HG03025 (cell line): ENCODE data around the gene PLCB1.

Experiments
- ATAC-seq: cut with Tn5 transposase; IDR thresholded peaks from one replicate; pipeline ENCODE4 v1.9.1; 2021; ENCODE audit warnings: mild to moderate bottlenecking, moderate library complexity; ENCODE audit not compliant: unreplicated experiment, low FRiP score

Gene PLCB1

DNA sequence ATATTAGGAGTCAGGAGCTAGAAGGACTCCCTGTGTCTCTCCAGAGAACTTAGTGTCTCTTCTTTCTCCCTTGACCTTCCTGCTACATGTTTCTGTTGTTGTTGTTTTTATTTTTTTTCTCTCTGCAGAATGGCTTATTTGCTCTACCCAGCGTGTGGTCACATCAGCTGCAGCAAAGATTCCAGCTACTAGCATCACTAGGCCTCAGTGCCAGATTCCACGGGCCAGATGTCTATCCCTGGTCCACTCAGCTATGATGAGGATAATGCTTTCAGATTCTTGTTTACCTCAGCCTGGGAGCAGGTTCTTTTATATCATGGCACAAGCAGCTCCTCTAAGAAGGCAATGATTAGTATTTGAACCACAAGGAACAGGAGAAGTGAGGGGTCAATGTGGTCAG is 110.0 kb downstream of the PLCB1 start:
- no peak for ATAC-seq

DNA sequence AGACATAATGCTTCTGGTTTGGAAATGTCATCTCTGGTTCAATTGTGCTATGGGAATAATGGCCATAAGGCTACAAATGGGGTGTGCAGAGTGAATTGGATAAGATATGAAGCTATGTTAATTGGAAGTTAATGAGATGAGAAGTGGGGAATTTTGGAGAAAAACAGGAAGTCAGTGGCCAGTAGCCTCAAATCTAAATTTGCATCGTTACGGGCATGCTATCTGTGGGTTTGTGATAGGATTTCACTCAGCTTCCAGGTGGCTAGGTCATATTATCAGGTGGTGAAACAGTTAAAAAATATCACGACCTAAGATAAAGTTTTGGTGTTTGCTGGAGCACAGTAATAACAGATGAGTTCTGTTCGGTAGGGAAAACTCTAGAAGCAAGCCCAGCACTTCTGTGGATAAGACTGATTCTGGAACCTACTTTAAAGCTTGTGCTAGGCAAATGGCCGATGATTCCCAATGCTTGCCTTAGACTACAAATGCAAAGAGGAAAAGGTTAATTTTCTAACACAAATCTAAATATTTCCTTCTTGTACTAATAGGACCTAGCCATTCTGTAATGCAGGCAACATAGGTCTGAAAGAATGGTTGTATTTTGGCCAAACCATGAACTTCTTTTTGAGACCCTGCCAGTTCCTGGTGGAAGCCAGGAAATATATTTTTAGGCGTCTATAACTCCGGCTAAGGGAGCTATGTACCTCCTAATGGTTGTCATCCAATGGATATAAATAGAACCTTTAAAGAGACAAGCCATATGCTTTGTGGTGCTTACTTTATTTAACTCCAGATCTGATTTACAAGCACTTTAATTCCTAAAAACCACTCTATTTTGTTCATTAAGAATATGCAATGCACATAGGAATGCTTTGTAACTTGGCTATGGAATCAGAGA is 111.0 kb downstream of the PLCB1 start:
- no peak for ATAC-seq

- ATAC-seq = no peak
These were observed 112.6 kb downstream of the PLCB1 start for GRCh38 chr20:8244637-8245036.

DNA sequence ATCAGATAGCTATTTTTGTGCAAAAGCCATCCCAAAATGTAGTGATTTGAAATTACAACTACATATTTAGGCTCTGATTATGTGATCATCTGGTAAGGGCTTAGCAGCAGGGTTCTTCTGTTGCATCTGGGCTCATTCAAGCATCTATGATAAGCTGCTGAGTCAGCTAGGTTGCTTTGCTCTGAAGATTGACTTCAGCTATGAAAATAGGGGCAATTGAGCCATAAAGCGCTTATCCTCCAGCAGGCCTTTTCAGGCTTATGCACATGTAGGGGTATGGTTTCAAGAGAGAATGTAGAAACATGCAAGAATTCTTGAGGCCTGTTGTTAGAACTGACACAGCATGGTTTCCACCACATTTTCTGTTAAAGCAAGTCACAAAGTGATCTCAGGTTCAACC is 114.1 kb downstream of the PLCB1 start:
- ATAC-seq = no peak

DNA sequence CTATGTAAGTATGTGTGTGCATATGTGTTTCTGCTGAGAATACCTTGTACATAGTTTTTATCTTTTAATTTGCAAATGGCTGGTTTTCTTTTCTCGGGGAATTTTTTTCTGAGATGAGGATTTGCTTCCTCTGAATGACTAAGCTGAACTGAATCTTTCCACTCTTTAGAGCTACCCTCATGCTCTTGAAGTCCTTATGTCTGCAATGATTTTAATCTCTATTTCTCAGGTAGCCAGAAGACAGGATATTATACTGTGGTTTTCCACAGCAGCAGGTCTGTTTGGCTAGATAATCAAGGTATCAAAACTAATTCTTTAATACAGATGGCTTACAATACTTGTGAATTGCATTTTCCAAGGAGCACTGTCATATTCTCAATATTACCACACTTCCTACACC is 114.7 kb downstream of the PLCB1 start:
- ATAC-seq = no peak

GRCh38 chr20:8248051-8248450 is 116.0 kb downstream of the PLCB1 start:
- ATAC-seq = no peak

DNA sequence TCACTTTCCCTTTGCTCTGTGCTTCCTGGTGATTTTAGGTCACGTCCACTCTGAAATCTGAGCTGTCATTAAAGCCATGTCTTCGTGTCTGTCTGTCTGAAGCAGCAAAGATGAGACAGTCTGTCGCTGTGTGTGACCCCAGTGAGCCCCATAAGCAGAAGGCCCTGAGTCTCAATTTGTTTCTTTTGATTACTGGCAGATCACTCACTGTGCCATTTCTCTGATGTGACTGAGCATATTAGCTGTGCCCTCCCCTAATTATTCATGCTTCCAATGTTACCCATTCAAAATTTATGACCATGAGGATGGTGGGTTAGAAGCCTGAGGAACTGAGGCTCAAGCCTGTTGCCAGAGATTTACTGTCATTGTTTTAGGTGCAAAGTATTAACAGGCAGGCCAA is 117.6 kb downstream of the PLCB1 start:
- ATAC-seq = no peak

DNA sequence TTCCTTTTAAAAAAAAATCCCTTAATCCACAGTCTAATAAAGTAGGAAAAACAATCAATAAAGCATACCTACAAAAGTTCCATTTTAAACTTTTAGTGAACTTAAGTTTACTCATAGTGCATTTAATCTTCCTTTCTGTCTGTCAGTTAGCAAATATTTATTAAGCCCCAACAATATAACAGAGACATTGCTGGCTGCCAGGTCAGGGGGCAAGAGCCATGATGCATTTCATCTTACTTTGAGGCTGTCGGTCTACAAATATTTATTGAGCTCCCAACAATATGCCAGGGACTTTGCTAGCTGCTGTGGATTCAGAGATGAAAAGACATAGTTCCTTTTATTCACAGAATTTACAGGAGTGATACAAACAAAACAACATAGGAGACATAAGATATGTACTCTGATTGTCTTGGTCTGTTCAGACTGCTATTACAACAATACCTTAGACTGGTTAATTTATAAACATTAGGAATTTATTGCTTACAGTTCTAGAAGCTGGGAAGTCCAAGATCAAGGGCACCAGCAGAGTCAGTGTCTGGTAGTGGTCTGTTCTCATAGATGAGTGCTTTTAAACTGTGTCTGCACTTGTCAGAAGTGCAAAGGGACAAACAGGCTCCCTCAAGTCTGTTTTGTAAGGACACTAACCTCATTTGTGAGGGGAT is 118.6 kb downstream of the PLCB1 start:
- ATAC-seq = no peak

GRCh38 chr20:8251201-8251575 is 119.1 kb downstream of the PLCB1 start:
- no peak for ATAC-seq

DNA sequence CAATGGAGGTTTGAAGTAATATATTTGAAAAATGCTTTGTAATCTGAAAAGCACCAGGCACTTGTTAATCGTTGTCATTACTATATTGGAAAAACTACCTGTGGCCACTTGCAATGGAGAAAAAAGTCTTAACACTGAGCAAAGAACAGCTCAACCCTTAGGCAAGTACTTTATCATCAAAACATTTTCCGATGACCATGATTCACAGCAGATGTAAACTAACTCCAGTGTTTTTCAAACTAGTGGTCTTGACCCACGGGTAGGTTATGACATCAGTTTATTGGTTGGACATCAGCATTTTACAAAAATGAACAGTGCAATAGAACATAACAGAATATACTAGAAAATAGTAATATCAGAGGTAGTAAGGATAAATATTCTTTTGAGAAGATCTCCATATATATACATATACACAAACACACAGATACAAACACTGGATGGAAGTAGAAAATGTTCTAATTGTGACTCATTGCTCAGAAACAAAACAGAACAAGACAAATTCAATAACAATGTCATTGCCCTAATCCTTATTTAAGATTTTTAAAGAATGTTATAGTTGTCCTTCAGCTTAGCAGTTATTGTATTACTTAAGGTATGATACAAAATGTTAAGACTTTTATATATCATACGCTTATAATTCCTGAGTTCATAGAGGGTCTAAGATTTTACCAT is 123.0 kb downstream of the PLCB1 start:
- no peak for ATAC-seq

GRCh38 chr20:8255945-8256632 is 124.0 kb downstream of the PLCB1 start:
- no peak for ATAC-seq

- ATAC-seq = no peak
These were observed 128.8 kb downstream of the PLCB1 start for GRCh38 chr20:8260837-8261251.

DNA sequence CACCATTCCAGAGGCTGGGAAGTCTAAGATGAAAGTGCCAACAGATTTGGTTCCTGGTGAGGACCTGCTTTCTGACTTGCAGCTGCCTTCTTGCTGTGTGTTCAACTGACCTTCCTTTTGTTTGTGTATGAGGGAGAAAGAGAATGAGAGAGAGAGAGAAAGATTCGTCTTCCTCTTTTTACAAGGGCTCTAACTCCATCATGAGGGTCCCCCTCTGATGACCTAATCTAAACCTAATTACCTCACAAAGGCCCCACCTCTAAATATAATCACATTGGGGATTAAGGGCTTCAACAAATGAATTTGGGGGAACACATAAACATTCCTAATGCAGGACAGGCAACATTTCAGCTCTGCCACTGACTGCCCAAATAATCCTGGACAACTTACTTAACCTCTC is 130.7 kb downstream of the PLCB1 start:
- no peak for ATAC-seq

- no peak for ATAC-seq
These were observed 133.5 kb downstream of the PLCB1 start for GRCh38 chr20:8265588-8265987.

DNA sequence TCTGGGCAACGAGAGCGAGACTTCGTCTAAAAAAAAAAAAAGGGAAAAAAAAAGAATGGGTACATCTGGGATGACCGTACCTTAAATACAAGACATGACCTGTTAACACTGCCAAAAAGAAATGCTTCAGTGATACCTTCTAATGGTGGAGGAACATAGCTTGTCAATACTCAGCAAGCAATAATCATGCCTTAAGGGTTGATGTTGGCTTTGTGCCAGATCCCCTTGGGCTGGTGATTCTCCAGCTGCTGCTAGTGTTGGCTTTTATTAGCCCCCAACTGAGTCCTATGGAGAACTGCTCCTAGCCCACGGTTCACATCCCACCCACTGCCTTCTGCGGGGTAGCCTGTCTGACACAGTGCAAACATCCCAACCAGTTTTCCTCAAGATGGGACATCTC is 134.9 kb downstream of the PLCB1 start:
- no peak for ATAC-seq

DNA sequence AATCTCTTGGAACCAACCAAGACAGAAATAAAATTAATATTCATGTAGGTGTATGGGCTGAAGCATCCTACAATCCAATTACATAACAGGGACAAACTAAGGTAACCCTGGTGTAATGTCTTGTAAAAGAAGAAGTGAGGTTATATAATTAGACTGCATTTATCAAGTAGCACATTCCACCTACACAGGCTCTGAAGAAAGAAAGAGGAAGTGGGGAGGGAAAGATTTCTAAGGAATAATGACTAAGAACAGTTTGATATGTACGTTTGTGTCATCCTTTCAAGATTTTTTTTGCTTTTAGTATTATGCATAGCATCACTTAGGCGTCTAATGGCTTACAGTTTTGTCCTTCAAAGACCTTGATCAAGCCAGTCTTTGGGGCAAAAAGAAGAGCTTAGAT is 139.7 kb downstream of the PLCB1 start:
- no peak for ATAC-seq

DNA sequence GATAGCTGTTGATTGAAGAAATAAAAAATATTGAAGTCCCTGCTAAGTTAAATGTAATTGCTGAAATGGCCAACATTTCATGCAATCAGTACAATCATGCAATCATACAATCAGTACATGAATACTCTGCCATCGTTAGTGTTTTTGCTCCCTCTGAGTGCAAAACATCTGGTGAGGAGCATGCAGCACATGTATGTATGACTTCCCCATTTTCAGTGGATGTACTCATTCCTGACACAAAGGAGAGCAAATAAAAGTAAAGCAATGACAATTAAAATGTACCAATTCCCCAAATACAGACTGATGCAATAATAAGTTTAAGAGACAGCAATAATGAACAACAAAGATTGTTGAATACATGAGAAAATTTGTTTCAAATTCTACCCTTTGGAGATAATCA is 140.7 kb downstream of the PLCB1 start:
- ATAC-seq = no peak

DNA sequence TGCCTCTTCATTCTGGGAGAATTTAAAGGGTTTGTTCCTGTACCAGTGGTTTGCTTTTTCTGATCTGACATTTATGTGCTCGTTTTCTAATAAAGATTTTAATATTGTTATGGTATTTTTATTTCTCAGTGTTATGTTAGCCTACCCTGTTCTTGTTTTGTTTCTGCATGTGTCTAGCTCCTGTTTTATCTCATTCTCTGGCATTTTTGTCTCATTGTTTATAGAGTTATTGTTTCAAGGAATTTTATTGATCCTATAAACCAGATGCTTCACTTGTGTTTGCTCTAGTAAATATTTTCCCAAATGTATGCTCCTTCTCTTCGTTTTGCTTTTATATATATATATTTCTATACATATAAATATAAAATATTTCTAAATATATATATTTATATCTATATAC is 152.8 kb downstream of the PLCB1 start:
- ATAC-seq = no peak

DNA sequence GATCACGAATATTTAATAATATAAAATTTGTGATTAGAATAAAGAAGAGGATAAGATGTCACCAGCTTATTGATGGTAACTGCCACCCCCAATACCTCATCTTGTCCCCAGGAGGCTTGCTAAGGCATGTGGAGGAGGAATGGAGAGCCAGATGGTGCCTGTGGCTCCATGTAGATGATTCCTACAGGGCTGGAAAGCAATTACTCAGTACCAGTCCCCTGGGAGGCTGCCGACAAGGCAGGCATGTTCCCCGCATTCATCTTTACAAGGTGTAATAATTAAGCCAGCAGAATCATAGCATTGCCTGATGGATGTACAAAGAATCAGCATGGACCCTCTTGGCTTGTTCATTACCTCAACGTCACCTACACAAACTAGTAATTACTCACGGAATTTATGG is 155.3 kb downstream of the PLCB1 start:
- ATAC-seq = no peak

DNA sequence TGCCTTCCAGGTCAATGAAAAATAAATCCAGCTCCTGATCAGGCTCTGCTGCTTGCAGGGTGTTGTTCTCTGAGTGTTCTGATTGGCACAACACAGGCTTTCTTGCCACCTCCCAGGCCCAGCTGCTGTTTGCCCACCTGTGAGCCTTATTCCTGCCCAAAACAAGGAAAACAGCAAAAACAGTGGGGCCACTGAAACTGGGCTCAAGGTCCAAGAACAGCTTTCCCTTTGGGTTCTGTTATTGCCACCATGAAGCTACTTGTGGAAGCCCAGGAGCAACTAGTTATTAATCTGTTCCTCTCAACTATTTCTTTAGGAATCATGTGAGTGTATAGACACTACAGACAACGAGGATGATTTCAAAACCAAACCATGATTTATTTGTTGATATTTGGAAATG is 159.1 kb downstream of the PLCB1 start:
- no peak for ATAC-seq

GRCh38 chr20:8291873-8292272 is 159.8 kb downstream of the PLCB1 start:
- ATAC-seq = no peak
